GM12874 (cell line): ENCODE measurements around the gene ME3.

Experiments used
- TF ChIP-seq, protein P1 (sequence below): IDR thresholded peaks from 2 replicates; pipeline ENCODE4 v1.5.1; 2011; ENCODE audit warnings: low read depth, mild to moderate bottlenecking, control low read depth, low read length, moderate library complexity; ENCODE audit not compliant: insufficient read depth

The ME3 gene

GRCh38 chr11:86484795-86485166 is 187.6 kb downstream of the ME3 start:
- TF ChIP-seq, protein P1, sequence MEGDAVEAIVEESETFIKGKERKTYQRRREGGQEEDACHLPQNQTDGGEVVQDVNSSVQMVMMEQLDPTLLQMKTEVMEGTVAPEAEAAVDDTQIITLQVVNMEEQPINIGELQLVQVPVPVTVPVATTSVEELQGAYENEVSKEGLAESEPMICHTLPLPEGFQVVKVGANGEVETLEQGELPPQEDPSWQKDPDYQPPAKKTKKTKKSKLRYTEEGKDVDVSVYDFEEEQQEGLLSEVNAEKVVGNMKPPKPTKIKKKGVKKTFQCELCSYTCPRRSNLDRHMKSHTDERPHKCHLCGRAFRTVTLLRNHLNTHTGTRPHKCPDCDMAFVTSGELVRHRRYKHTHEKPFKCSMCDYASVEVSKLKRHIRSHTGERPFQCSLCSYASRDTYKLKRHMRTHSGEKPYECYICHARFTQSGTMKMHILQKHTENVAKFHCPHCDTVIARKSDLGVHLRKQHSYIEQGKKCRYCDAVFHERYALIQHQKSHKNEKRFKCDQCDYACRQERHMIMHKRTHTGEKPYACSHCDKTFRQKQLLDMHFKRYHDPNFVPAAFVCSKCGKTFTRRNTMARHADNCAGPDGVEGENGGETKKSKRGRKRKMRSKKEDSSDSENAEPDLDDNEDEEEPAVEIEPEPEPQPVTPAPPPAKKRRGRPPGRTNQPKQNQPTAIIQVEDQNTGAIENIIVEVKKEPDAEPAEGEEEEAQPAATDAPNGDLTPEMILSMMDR = no peak

DNA sequence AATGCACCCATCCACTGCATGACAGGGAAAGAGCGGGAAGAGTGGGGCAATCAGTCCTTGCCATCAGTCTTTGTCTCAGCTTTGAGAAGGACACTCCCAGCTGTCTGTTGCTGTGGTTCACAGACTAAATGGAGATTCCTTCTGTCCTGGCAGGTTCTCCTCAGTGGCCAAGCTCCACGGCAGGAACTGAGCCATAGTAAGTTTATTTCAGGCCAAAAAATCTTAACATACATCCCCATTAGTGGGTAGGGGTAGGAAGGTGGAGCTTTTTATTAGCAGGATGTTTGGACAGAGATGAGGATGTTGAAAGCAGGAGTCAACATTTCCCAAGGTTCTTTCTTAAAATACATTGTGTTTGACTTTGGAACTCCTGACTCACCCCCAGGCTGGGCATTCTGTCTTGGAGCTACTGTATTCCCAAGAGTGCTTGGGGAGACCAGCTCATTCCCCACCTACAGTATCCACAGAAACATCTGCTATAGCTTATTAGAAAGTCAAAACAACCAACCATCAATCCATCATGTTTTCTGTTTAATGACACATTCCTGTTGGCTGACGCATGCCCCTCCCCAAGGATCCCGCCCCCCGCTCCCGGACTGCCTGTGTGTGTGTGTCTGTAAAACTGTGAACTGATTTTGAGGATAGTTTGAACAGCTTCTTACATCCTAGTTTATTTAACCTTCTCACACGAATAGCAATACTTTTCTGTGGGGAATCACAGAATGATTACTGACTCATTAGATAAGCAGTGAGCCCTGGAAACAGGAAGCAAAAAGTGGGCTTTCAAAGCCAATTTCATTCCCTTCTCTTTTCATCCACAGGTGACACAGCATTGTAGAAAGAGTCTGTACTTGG is 188.2 kb downstream of the ME3 start:
- TF ChIP-seq, protein P1 = no peak

DNA sequence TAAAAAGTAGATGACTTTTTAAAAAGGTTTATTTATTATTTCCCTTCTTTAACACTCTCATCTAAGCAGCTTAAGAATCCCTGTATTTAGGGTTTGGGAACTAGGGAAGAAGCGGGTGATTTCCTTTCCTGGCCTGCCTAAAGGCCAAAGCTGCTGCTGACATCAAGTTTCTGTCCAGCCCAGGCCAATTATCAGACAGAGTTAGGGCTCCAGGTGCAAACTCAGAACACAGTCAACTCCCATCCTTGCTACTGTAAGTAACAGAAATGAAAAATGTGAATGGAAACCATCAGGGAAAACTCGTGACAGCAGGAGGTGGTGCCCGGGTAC is 188.8 kb downstream of the ME3 start:
- TF ChIP-seq, protein P1 = no peak

DNA sequence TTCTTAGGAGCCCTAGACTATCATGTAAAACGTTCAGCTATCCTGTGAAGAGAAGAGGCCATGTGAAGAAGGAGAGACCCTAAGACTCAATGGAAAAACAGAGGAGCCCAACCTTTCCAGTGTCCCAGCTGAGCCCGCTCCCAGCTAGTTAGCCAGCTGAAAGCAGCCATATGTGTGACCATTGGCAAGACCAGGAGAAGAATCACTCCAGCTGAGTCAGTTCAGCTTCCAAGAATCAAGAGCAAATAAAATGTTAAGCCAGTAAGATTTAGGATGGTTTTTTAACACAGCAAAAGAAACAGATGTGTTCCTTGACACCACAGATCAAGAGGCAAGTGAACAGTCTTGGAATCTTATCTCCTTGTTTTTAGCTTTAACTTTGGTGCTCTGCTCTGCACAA is 189.7 kb downstream of the ME3 start:
- TF ChIP-seq, protein P1 = no peak

- TF ChIP-seq, protein P1 = no peak
Observed at GRCh38 chr11:86481399-86481798, 191.0 kb downstream of the ME3 start.

GRCh38 chr11:86478348-86478747 is 194.1 kb downstream of the ME3 start:
- TF ChIP-seq, protein P1 = no peak

DNA sequence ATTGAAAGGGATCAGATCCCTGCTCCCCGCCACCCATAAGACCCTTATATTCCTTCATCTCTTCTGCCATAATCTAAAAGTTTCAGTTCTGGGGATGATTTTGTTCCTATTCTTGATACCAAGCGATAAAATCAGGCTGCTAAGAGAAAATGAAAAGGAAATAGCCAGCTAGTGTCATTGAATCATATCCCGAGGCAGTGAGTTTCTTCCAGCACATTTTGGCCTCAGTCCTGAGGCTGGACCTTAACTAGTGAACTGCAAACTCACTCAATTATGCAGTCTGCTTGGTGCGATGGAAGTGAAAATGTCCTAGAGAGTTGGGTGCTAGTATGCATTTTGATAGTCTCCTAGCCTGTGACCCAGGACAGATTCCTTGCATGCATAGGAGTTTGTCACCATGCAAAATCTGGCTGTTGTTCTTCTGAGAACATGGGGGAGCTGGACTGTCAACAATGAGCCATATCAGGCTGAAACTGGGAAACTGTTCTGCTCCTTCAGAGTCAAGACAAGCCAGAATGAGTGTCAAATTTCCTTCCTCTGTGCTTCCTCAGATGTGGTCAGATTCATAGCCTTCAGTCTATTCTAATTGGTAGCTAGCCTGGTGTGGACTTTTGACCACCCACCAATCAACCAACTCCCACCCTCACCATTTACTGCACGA is 194.8 kb downstream of the ME3 start:
- TF ChIP-seq, protein P1 = no peak
